Epidermal melanocyte (primary cell): ENCODE data around the gene PFDN1.
A peak's percentile ranks its signal among the peaks of the same experiment; 100 is the strongest.

Source experiments
- DNase-seq: peaks from one replicate; pipeline ENCODE4 v3.0.0; 2011; ENCODE audit warnings: low spot score; ENCODE audit not compliant: insufficient read length

PFDN1 gene

GRCh38 chr5:140296289-140296688 lies 6.6 kb downstream of the PFDN1 start:
- no peak for DNase-seq

DNA sequence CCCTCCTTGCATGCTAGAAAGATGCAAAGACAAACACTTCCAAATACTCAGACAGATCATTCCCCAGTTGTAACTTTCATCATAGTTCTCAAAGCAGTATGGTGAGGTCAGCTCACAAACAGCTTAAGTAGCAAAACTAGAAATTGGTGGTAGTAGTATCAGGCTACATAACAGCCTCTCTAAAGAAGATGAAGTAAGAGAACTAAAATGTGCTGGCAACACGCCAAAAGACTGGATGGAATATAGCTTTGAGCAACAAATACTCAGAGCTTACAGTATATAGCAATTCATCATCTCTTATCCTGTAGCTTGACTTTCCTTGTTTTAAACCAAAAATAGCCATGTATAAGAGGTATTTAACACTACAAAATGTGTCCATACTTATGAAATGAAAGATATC lies 7.5 kb downstream of the PFDN1 start:
- no peak for DNase-seq

- DNase-seq = no peak
Measured at GRCh38 chr5:140294753-140295152, 8.1 kb downstream of the PFDN1 start.

DNA sequence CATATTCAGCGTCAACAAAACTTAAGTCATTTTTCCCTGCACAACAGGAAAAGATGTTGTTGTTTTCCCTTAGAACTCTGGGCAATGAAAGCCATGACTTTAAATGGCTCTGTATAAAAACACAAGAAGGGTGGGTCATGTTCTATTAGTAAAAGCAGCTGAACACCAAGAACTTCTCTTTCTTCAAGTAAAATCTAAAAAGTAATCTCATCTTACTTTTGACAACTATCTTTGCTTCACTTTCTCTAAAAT lies 9.1 kb downstream of the PFDN1 start:
- no peak for DNase-seq

- no peak for DNase-seq
Measured at GRCh38 chr5:140293091-140293848, 9.6 kb downstream of the PFDN1 start.

GRCh38 chr5:140292212-140293036 lies 10.5 kb downstream of the PFDN1 start:
- DNase-seq = no peak

- DNase-seq = no peak
Measured at GRCh38 chr5:140287801-140288521, 14.9 kb downstream of the PFDN1 start.

- no peak for DNase-seq
Measured at GRCh38 chr5:140286424-140286823, 16.5 kb downstream of the PFDN1 start.

GRCh38 chr5:140284013-140284412 lies 18.9 kb downstream of the PFDN1 start:
- no peak for DNase-seq

- no peak for DNase-seq
Measured at GRCh38 chr5:140282266-140282665, 20.6 kb downstream of the PFDN1 start.

- DNase-seq = no peak
Measured at GRCh38 chr5:140275837-140276236, 27.1 kb downstream of the PFDN1 start.

DNA sequence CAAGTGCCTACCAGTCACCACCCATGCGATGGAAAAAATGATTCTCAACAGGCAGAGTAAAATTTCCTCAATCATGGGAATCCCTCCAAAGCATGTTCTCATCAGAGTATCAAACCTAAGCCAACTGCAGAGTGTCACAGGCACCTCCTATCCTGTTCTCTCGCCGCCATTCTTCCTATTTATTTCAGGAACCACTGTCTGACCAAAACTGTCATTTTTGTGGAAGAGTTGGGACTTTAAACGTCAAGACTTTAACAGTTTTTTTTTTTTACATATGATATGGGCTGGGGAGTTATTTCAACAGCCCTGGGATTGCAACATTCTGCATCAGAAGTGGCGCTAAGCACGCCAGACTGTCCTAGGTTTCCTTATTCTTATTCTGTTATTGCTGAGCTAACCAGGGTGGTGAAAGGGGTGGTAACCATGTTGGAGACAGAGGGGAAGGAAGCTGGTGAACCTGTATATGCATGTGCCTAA lies 29.5 kb downstream of the PFDN1 start:
- no peak for DNase-seq

GRCh38 chr5:140270008-140270407 lies 32.9 kb downstream of the PFDN1 start:
- DNase-seq = no peak

- no peak for DNase-seq
Measured at GRCh38 chr5:140267559-140268018, 35.3 kb downstream of the PFDN1 start.

- no peak for DNase-seq
Measured at GRCh38 chr5:140267201-140267540, 35.7 kb downstream of the PFDN1 start.

- DNase-seq = no peak
Measured at GRCh38 chr5:140266471-140267200, 36.3 kb downstream of the PFDN1 start.

- no peak for DNase-seq
Measured at GRCh38 chr5:140265845-140266244, 37.1 kb downstream of the PFDN1 start.

DNA sequence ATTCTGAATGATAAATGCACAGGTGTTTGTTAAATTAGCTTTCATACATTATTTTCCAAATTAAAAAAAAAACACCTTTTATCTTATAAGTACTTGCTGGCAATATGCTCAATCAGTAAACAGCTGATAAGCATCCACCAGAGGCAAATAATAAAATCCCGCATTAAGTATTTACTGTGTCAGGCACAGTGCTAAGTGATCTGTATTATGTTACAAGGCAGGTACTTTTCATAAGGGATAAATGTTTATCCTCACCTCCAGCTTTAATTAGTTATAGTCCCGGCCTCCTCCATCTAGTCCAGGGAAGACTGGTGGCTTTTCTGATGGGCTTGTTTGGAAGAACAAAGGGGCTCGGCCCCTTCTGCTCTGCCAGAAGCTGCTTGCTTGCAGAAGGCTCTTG lies 40.1 kb downstream of the PFDN1 start:
- DNase-seq = no peak

GRCh38 chr5:140262221-140262620 lies 40.7 kb downstream of the PFDN1 start:
- no peak for DNase-seq

GRCh38 chr5:140261403-140262171 lies 41.3 kb downstream of the PFDN1 start:
- peak; percentile 92 for DNase-seq
